Measurements from ENCODE around the gene SH2D1A.
A peak's percentile ranks its signal among the peaks of the same experiment; 100 is the strongest.

Gene SH2D1A

DNA sequence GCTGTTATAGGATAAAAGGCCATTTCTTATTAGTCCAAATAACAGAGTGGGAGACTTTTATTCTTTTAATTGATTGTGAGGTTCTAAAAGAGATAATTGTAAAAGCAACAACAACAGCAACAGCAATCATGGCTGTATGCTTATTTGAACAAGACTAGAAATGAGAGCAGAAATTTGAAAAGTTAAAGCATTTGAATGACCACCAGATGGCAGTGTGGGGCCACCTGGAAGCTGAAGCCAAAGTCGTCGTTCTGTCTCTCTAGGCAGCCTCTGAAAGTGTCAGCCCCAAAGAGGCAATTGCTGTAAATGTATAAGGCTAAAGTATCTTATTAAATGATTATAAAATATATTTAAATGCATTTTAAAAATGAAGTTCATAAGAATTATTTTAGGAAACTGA, 42.2 kb downstream of the SH2D1A start:
- H3K36me3 ChIP-seq (ENCODE audit: control insufficient read depth, insufficient read depth, low read length) = no peaks in the 10 kb centered on the region

DNA sequence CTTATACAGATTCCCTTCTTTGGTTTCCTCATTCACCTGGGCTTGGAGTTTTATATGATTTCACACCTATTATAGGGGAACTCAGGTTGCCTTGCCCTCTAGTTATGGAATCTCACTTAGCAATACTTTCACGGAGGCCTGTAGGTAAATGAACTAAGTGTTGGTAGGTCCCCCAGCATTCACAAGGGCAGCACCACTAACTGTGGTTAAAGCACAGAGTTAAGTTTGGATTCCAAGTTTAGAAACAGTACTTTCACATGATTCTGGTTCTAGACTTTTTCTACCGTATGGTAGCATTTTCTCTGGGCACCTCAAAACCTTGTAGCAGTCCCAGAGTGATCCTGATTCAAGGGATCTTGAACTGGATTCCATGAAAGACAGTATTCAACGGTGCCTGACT, 46.4 kb downstream of the SH2D1A start:
- DNase-seq (ENCODE audit: extremely low read depth, insufficient read length) = no peak
- H3K27me3 ChIP-seq (replicated peaks; ENCODE audit: control insufficient read depth, insufficient read depth, low read length) = no peaks in the 10 kb centered on the region
- H3K36me3 ChIP-seq (ENCODE audit: control insufficient read depth, insufficient read depth, low read length) = no peaks in the 10 kb centered on the region
- no peak overlapping the region for H3K4me3 ChIP-seq (replicated peaks; ENCODE audit: low read depth, low read length)
- TF ChIP-seq, protein P1, sequence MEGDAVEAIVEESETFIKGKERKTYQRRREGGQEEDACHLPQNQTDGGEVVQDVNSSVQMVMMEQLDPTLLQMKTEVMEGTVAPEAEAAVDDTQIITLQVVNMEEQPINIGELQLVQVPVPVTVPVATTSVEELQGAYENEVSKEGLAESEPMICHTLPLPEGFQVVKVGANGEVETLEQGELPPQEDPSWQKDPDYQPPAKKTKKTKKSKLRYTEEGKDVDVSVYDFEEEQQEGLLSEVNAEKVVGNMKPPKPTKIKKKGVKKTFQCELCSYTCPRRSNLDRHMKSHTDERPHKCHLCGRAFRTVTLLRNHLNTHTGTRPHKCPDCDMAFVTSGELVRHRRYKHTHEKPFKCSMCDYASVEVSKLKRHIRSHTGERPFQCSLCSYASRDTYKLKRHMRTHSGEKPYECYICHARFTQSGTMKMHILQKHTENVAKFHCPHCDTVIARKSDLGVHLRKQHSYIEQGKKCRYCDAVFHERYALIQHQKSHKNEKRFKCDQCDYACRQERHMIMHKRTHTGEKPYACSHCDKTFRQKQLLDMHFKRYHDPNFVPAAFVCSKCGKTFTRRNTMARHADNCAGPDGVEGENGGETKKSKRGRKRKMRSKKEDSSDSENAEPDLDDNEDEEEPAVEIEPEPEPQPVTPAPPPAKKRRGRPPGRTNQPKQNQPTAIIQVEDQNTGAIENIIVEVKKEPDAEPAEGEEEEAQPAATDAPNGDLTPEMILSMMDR (IDR thresholded peaks at IDR 0.05; ENCODE audit: insufficient read depth, low read length, poor library complexity, severe bottlenecking) = no peak

More for the DNA sequence above, 42.2 kb downstream of the SH2D1A start:
- TF ChIP-seq, protein P1 (IDR thresholded peaks at IDR 0.05; ENCODE audit: insufficient read depth, low read length, poor library complexity, severe bottlenecking) = peak; percentile 66
- no peak overlapping the region for H3K4me3 ChIP-seq (replicated peaks; ENCODE audit: low read depth, low read length)
- no peak for DNase-seq (ENCODE audit: extremely low read depth, insufficient read length)
- H3K27me3 ChIP-seq (replicated peaks; ENCODE audit: control insufficient read depth, insufficient read depth, low read length) = no peaks in the 10 kb centered on the region

GRCh38 chrX:124393238-124393637, 46.9 kb downstream of the SH2D1A start:
- Histone ChIP-seq H3K4me3 (replicated peaks; ENCODE audit: low read depth, low read length) (no peak overlapping the region), H3K27me3 (replicated peaks; ENCODE audit: control insufficient read depth, insufficient read depth, low read length) (no peaks in the 10 kb centered on the region)
- no peak for DNase-seq (ENCODE audit: extremely low read depth, insufficient read length)

GRCh38 chrX:124393659-124394058, 47.3 kb downstream of the SH2D1A start:
- DNase-seq (ENCODE audit: extremely low read depth, insufficient read length) = no peak
- Histone ChIP-seq H3K27me3 (replicated peaks; ENCODE audit: control insufficient read depth, insufficient read depth, low read length) (no peaks in the 10 kb centered on the region), H3K4me3 (replicated peaks; ENCODE audit: low read depth, low read length) (no peak overlapping the region), H3K36me3 (ENCODE audit: control insufficient read depth, insufficient read depth, low read length) (no peaks in the 10 kb centered on the region)
- TF ChIP-seq, protein P1 (IDR thresholded peaks at IDR 0.05; ENCODE audit: insufficient read depth, low read length, poor library complexity, severe bottlenecking) = no peak

More at GRCh38 chrX:124393238-124393637, 46.9 kb downstream of the SH2D1A start:
- H3K36me3 ChIP-seq (ENCODE audit: control insufficient read depth, insufficient read depth, low read length) = no peaks in the 10 kb centered on the region
- TF ChIP-seq, protein P1 (IDR thresholded peaks at IDR 0.05; ENCODE audit: insufficient read depth, low read length, poor library complexity, severe bottlenecking) = no peak

- no peak overlapping the region for H3K4me3 ChIP-seq (replicated peaks; ENCODE audit: low read depth, low read length)
- no peaks in the 10 kb centered on the region for H3K27me3 ChIP-seq (replicated peaks; ENCODE audit: control insufficient read depth, insufficient read depth, low read length)
- H3K36me3 ChIP-seq (ENCODE audit: control insufficient read depth, insufficient read depth, low read length) = no peaks in the 10 kb centered on the region
- TF ChIP-seq, protein P1 (IDR thresholded peaks at IDR 0.05; ENCODE audit: insufficient read depth, low read length, poor library complexity, severe bottlenecking) = no peak
- no peak for DNase-seq (ENCODE audit: extremely low read depth, insufficient read length)
Measured at GRCh38 chrX:124395145-124395880, 49.0 kb downstream of the SH2D1A start.
